K562 (cell line): Measurements from ENCODE around the gene DESI2. TPM values are rescaled to one million over a fixed set of nuclear protein-coding genes. Genes with fewer than 3 reads are reported as not detected.

Experiments
- ATAC-seq: fragments of 200-7000 bp; cut with Tn5 transposase; 3 replicates; pipeline ENCODE4 v1.9.1; 2020; ENCODE audit warnings: moderate library complexity
- BruUV-seq: library from RNA; stranded (reverse); fragments of 400-500 nt; replicated peaks from 2 replicates; lab custom pipeline; 2021; lab: Mats Ljungman, UMichigan
- CTCF ChIA-PET: fragments of 300-600 bp; formaldehyde crosslinking; extraction: SDS; loops from one replicate; lab custom pipeline; 2021; ENCODE audit warnings: low intra/inter-chr PET ratio; lab: Yijun Ruan, JAX
- POLR2A ChIA-PET: fragments of 300-600, 350-650 bp; sonication (Branson Sonifier 250); formaldehyde crosslinking; extraction: SDS; loops from one replicate; lab custom pipeline; 2021; ENCODE audit warnings: antibody characterized with exemption, inconsistent platforms; lab: Yijun Ruan, JAX
- DNase-seq, 4 experiments: peaks; one replicate each; pipeline versions ENCODE4 v3.0.0 to v3.0.0-alpha.2; 2011 to 2018; ENCODE audit warnings: low spot score in 3 of 4, mixed read lengths in 3 of 4; ENCODE audit errors: extremely low read depth in 1 of 4
- FAIRE-seq: peaks from 2 replicates; lab custom pipeline; 2011; peaks lifted over from hg19 to GRCh38; lab: Jason Lieb, UNC
- H2AFZ ChIP-seq: 2 replicates; pipeline ENCODE4 v1.6.0; 2011; ENCODE audit warnings: low read depth, low read length, control low read depth, inconsistent platforms
- H3K27ac ChIP-seq: fragments of 200-600 bp; 3 replicates; pipeline ENCODE4 v1.8.0; 2011; ENCODE audit warnings: low read depth, mild to moderate bottlenecking, control low read depth, inconsistent platforms, low read length, moderate library complexity, mixed read lengths; ENCODE audit errors: extremely low read depth
- H3K27me3 ChIP-seq, 2 experiments: fragments of 300-600 bp in 1 of 2; 2 replicates in 1 of 2; 3 replicates in 1 of 2; pipeline versions ENCODE4 v1.6.0 to v1.8.0; 2011; ENCODE audit warnings: inconsistent platforms in 2 of 2, low read length in 2 of 2, mild to moderate bottlenecking in 1 of 2, mixed read lengths in 1 of 2, moderate library complexity in 1 of 2; ENCODE audit not compliant: control insufficient read depth in 2 of 2, insufficient read depth in 2 of 2
- H3K36me3 ChIP-seq: fragments of 300-600 bp; 3 replicates; pipeline ENCODE4 v1.8.0; 2011; ENCODE audit warnings: mild to moderate bottlenecking, low read length, inconsistent platforms; ENCODE audit not compliant: control insufficient read depth, insufficient read depth
- H3K4me1 ChIP-seq, 2 experiments: fragments of 200-600 bp in 1 of 2; replicated peaks in 1 of 2; 2 replicates in 1 of 2; 3 replicates in 1 of 2; pipeline versions ENCODE4 v1.5.1 to v1.8.0; 2011; ENCODE audit warnings: inconsistent platforms in 2 of 2, low read length in 2 of 2, mild to moderate bottlenecking in 1 of 2, mixed read lengths in 1 of 2, moderate library complexity in 1 of 2; ENCODE audit not compliant: control insufficient read depth in 2 of 2, insufficient read depth in 2 of 2
- H3K4me2 ChIP-seq: 2 replicates; pipeline ENCODE4 v1.6.1; 2011; ENCODE audit warnings: low read length, control low read depth, inconsistent platforms, mixed read lengths; ENCODE audit not compliant: insufficient read depth
- H3K4me3 ChIP-seq: fragments of 200-600 bp; sonication (generic), shearing (Covaris generic); 2 replicates; pipeline ENCODE4 v1.5.1; 2016; ENCODE audit warnings: control low read depth, inconsistent platforms
- H3K79me2 ChIP-seq: fragments of 200-600 bp; 3 replicates; pipeline ENCODE4 v1.8.0; 2011; ENCODE audit warnings: low read length, inconsistent platforms; ENCODE audit not compliant: control insufficient read depth, insufficient read depth
- H3K9ac ChIP-seq, 2 experiments: 2 replicates each; pipeline versions ENCODE4 v1.6.0 to v1.6.1; 2011; ENCODE audit warnings: low read depth in 2 of 2, low read length in 2 of 2, control low read depth in 1 of 2, inconsistent platforms in 1 of 2, mild to moderate bottlenecking in 1 of 2, mixed read lengths in 1 of 2; ENCODE audit not compliant: insufficient read depth in 1 of 2
- H3K9me1 ChIP-seq: one replicate; pipeline ENCODE4 v1.6.0; 2011; ENCODE audit warnings: inconsistent platforms, mild to moderate bottlenecking, low read length, moderate library complexity; ENCODE audit not compliant: control insufficient read depth, insufficient read depth
- H3K9me3 ChIP-seq: replicated peaks from 2 replicates; pipeline ENCODE4 v1.5.1; 2011; ENCODE audit warnings: low read depth, low read length, inconsistent platforms; ENCODE audit not compliant: control insufficient read depth, insufficient read depth
- H4K20me1 ChIP-seq: replicated peaks from 2 replicates; pipeline ENCODE4 v1.6.1; 2011; ENCODE audit warnings: low read length, inconsistent platforms, mixed read lengths; ENCODE audit not compliant: control insufficient read depth, insufficient read depth
- ARID2 ChIP-seq: fragments of 450-650 bp; IDR thresholded peaks from 2 replicates; pipeline ENCODE4 v1.6.1; 2017; ENCODE audit warnings: antibody characterized with exemption, mild to moderate bottlenecking
- C11orf30 ChIP-seq: fragments of 450-650 bp; IDR thresholded peaks from 2 replicates; pipeline ENCODE4 v1.6.1; 2016; ENCODE audit warnings: low read depth, mild to moderate bottlenecking
- CAMTA2 ChIP-seq: fragments of 250-450 bp; sonication (Bioruptor Pico); conservative IDR thresholded peaks from 2 replicates; pipeline ENCODE4 v1.5.1; 2022
- KDM5B ChIP-seq: fragments of 200-600 bp; sonication (generic); IDR thresholded peaks from 2 replicates; pipeline ENCODE4 v1.6.1; 2012; ENCODE audit warnings: low read depth, mild to moderate bottlenecking, moderate library complexity, low read length, control low read depth, inconsistent platforms; ENCODE audit not compliant: insufficient replicate concordance
- MAFF ChIP-seq: IDR thresholded peaks from 2 replicates; pipeline ENCODE4 v1.6.1; 2012; ENCODE audit warnings: low read length, improper control_type of control experiment
- MAFG ChIP-seq: fragments of 450-650 bp; conservative IDR thresholded peaks from 2 replicates; pipeline ENCODE4 v1.6.1; 2016; ENCODE audit warnings: missing genetic modification characterization, missing compliant biosample characterization
- MAFK ChIP-seq: IDR thresholded peaks from 2 replicates; pipeline ENCODE4 v1.6.1; 2011; ENCODE audit warnings: low read length, improper control_type of control experiment
- MCM7 ChIP-seq, 2 experiments: fragments of 450-650 bp; IDR thresholded peaks; 2 replicates each; pipeline ENCODE4 v1.6.1; 2016 to 2018
- POLR2H ChIP-seq: IDR thresholded peaks from 2 replicates; pipeline ENCODE4 v1.6.1; 2016; ENCODE audit warnings: missing genetic modification characterization, low read depth, mild to moderate bottlenecking, control low read depth, missing compliant biosample characterization, moderate library complexity
- TBL1XR1 ChIP-seq, 2 experiments: IDR thresholded peaks; 2 replicates each; pipeline ENCODE4 v1.6.1; 2012; ENCODE audit warnings: improper control_type of control experiment in 2 of 2, low read length in 2 of 2, mild to moderate bottlenecking in 1 of 2
- ZBTB2 ChIP-seq: fragments of 450-650 bp; IDR thresholded peaks from 2 replicates; pipeline ENCODE4 v1.6.1; 2016; ENCODE audit warnings: antibody characterized with exemption
- ZNF316 ChIP-seq: fragments of 450-650 bp; IDR thresholded peaks from 2 replicates; pipeline ENCODE4 v1.6.1; 2016
- ZNF561 ChIP-seq: fragments of 450-650 bp; formaldehyde crosslinking; conservative IDR thresholded peaks from 2 replicates; pipeline ENCODE4 v1.4.0; 2020; ENCODE audit warnings: mild to moderate bottlenecking, moderate library complexity
- ZNF830 ChIP-seq: fragments of 250-450 bp; sonication (Bioruptor Pico); IDR thresholded peaks from 2 replicates; pipeline ENCODE4 v1.5.0; 2021; ENCODE audit warnings: mild to moderate bottlenecking
- in situ Hi-C: fragments of 300-500 bp; cut with MboI; formaldehyde crosslinking; loops from 4 replicates; pipeline ENCODE4 v1.15.0; 2018; ENCODE audit warnings: inconsistent platforms, mixed read lengths
- intact Hi-C: fragments of 100-400 bp; cut with micrococcal nuclease; formaldehyde crosslinking; loops from 2 replicates; pipeline ENCODE4 v1.14.2; 2022
- polyA plus RNA-seq, 8 experiments: library from polyadenylated mRNA; depleted of rRNA in 4 of 8; stranded (reverse) in 5 of 8; unstranded in 3 of 8; fragments of >200 nt; fragmentation: Nextera tagmentation in 2 of 8; fragmentation: Illumina TruSeq in 1 of 8; extraction: Ambion mirVana in 2 of 8; extraction: Trizol in 1 of 8; gene quantifications; 2 replicates each; pipeline versions ENCODE4 v1.2.1 to v1.2.3, GENCODE V29; 2011 to 2014; ENCODE audit warnings: inconsistent platforms in 1 of 8, missing spikeins in 1 of 8
- total RNA-seq, 7 experiments: library from RNA; depleted of rRNA in 6 of 7; stranded (reverse); fragments of >200 nt in 6 of 7; fragmentation: Illumina TruSeq in 2 of 7; extraction: Trizol in 2 of 7; gene quantifications; 2 replicates each; pipeline versions ENCODE4 v1.2.1 to v1.2.3, GENCODE V29; 2011 to 2021; ENCODE audit warnings: low replicate concordance in 1 of 7
- TF ChIP-seq, protein P1 (sequence below), 2 experiments: fragments of 450-650 bp in 1 of 2; sonication (generic) in 1 of 2; formaldehyde crosslinking in 1 of 2; IDR thresholded peaks in 1 of 2; conservative IDR thresholded peaks in 1 of 2; 2 replicates each; pipeline versions ENCODE4 v1.6.1 to v1.8.1; 2016 to 2023; ENCODE audit warnings: mild to moderate bottlenecking in 2 of 2, moderate library complexity in 2 of 2, inconsistent platforms in 1 of 2, missing genetic modification reagents in 1 of 2
- TF ChIP-seq, protein P2 (sequence below): fragments of 450-650 bp; IDR thresholded peaks from one replicate; pipeline ENCODE4 v1.6.1; 2018; ENCODE audit warnings: mild to moderate bottlenecking, moderate library complexity; ENCODE audit not compliant: partially characterized antibody

DESI2 gene
- total and polyA plus RNA-seq, 9 of the 15 experiments (the other 6 are each of a cell fraction or from before 2014, with no cell fraction given): 17.4 to 59.4 (median 38.4) TPM

DNA sequence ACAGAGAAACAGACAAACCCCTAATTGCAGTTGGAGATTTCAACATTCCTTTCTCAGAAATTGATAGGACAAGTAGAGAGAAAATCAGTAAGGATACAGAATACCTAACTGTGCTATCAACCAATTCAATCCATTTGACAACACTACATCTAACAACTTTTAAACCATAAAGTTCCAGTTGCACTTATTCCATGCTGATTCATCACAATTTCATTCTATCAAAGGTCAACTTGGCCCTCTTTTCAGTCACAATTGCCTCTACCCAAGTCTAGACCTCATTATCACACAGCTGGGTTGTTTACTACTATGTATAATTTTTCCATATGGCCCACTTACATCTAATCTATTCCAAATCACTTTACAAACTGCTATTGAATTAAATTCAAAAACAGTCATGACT lies 19.8 kb upstream of the DESI2 start:
- H2AFZ ChIP-seq: no peak overlapping the region
- no peak overlapping the region for H3K4me2 ChIP-seq
- H3K27me3 ChIP-seq: peaks cover 15 to 24% of the 10 kb centered on the region in 2 experiments
- H3K79me2 ChIP-seq: no peaks in the 10 kb centered on the region
- H4K20me1 ChIP-seq: no peaks in the 10 kb centered on the region; the same call in 1 of the 2 replicates
- no peaks in the 10 kb centered on the region for H3K36me3 ChIP-seq
- ChIA-PET CTCF (no interaction called here), POLR2A (no interaction called here)
- in situ Hi-C loops (no loop called here), intact Hi-C loops (no loop called here)
- H3K9me3 ChIP-seq: no peaks in the 10 kb centered on the region
- no TSS peak for BruUV-seq
- no peaks in the 10 kb centered on the region for H3K9me1 ChIP-seq
- H3K9ac ChIP-seq: no peak overlapping the region
- FAIRE-seq (no peak), ATAC-seq (no peak), DNase-seq (no peak)
- no peaks in the 10 kb centered on the region for H3K4me1 ChIP-seq
- TF ChIP-seq C11orf30 (peak; percentile 75), CAMTA2 (CRISPR knock-in tag) (no peak), ZBTB2 (no peak), TBL1XR1 (IDR thresholded peaks at IDR 0.05; ENCODE audit: low read length in 2 of 2) (no peak), MCM7 (IDR thresholded peaks at IDR 0.05) (no peak), ARID2 (no peak), MAFK (peak; percentile 38; the same call in 1 of the 2 replicates), KDM5B (no peak), POLR2H (tag) (no peak), MAFF (0 out of 2 replicates have a peak, but pooled peaks have one; percentile 27), ZNF561 (no peak), ZNF830 (no peak), MAFG (tag) (peak; percentile 77), ZNF316 (peak; percentile 85)
- TF ChIP-seq, protein P1, sequence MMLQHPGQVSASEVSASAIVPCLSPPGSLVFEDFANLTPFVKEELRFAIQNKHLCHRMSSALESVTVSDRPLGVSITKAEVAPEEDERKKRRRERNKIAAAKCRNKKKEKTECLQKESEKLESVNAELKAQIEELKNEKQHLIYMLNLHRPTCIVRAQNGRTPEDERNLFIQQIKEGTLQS (IDR thresholded peaks at IDR 0.05): no peak
- TF ChIP-seq, protein P1 (CRISPR knock-in tag; conservative IDR thresholded peaks at IDR 0.05): no peak
- TF ChIP-seq, protein P2, sequence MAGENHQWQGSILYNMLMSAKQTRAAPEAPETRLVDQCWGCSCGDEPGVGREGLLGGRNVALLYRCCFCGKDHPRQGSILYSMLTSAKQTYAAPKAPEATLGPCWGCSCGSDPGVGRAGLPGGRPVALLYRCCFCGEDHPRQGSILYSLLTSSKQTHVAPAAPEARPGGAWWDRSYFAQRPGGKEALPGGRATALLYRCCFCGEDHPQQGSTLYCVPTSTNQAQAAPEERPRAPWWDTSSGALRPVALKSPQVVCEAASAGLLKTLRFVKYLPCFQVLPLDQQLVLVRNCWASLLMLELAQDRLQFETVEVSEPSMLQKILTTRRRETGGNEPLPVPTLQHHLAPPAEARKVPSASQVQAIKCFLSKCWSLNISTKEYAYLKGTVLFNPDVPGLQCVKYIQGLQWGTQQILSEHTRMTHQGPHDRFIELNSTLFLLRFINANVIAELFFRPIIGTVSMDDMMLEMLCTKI: no peak
- H3K27ac ChIP-seq: no peak overlapping the region
- no peak overlapping the region for H3K4me3 ChIP-seq
